Mucosa of rectum (tissue), 2 donors: ENCODE data around the gene DLAT.
"Not testable (repeated sequence)": the region's sequence is repeated elsewhere in the genome, so short reads cannot be mapped to it uniquely, and the experiment has no call there.

ENCODE experiments used
- H3K27ac ChIP-seq, 2 donors: one replicate each; pipeline ENCODE4 v1.7.0; 2013; ENCODE audit warnings: inconsistent platforms in 2 of 2, low read depth in 2 of 2, low read length in 2 of 2
- H3K27me3 ChIP-seq, 2 donors: one replicate each; pipeline ENCODE4 v1.7.0; 2013; ENCODE audit warnings: low read length in 2 of 2; ENCODE audit not compliant: control insufficient read depth in 2 of 2, insufficient read depth in 2 of 2
- H3K36me3 ChIP-seq, 2 donors: one replicate each; pipeline ENCODE4 v1.7.0; 2013; ENCODE audit warnings: low read length in 2 of 2; ENCODE audit not compliant: control insufficient read depth in 2 of 2, insufficient read depth in 2 of 2
- H3K4me1 ChIP-seq, 2 donors: one replicate each; pipeline ENCODE4 v1.7.0; 2013; ENCODE audit warnings: low read length in 2 of 2, mild to moderate bottlenecking in 1 of 2; ENCODE audit not compliant: control insufficient read depth in 2 of 2, insufficient read depth in 2 of 2
- H3K4me3 ChIP-seq, 2 donors: one replicate each; pipeline ENCODE4 v1.7.0; 2013; ENCODE audit warnings: low read length in 2 of 2
- H3K9ac ChIP-seq, 2 donors: one replicate each; pipeline ENCODE4 v1.7.0; 2013; ENCODE audit warnings: low read length in 2 of 2, low read depth in 1 of 2, mild to moderate bottlenecking in 1 of 2
- H3K9me3 ChIP-seq, 2 donors: one replicate each; pipeline ENCODE4 v1.7.0; 2013; ENCODE audit warnings: low read length in 2 of 2; ENCODE audit not compliant: control insufficient read depth in 2 of 2
- donor health status: healthy.
- donor health status: Normal muscosa, but diverticular disease.

The DLAT gene

GRCh38 chr11:112017538-112017937 is 7.7 kb upstream of the DLAT start:
- H3K27me3 ChIP-seq = no peaks in the 10 kb centered on the region
- H3K4me1 ChIP-seq = peaks cover 2 to 7% of the 10 kb centered on the region in 2 donors
- no peak overlapping the region for H3K9ac ChIP-seq
- no peak overlapping the region for H3K4me3 ChIP-seq
- no peaks in the 10 kb centered on the region for H3K9me3 ChIP-seq
- H3K27ac ChIP-seq = peak overlapping the region in 1 of 2 donors; percentile 10
- H3K36me3 ChIP-seq = peaks cover 14 to 22% of the 10 kb centered on the region in 2 donors

GRCh38 chr11:112019066-112019465 is 6.1 kb upstream of the DLAT start:
- Histone ChIP-seq H3K4me1 (peaks cover 3% of the 10 kb centered on the region in 2 donors), H3K27me3 (no peaks in the 10 kb centered on the region), H3K27ac (no peak overlapping the region), H3K9me3 (no peaks in the 10 kb centered on the region), H3K9ac (no peak overlapping the region), H3K36me3 (peaks cover 14 to 22% of the 10 kb centered on the region in 2 donors), H3K4me3 (no peak overlapping the region)

DNA sequence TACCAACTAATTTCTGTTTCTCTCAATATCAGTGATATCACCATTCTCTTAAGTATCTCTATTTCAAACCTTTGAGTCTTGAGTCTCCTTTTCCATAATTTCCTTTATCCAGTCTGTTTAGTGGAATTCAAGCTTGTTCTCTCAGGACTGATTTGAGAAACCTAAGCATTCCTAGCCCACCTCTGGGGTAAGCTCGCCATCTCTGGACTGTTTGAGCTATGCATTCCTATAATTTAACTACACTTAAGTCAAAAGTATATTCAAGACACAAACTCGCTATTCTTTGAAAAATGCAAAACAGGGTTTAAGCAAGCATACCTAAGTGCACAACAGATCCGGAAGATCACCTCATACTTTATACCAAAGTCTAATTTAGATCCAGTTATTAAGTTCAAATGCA is 2.1 kb upstream of the DLAT start:
- H3K36me3 ChIP-seq = peaks cover 14 to 15% of the 10 kb centered on the region in 2 donors
- H3K9ac ChIP-seq = no peak overlapping the region
- H3K27me3 ChIP-seq = no peaks in the 10 kb centered on the region
- no peaks in the 10 kb centered on the region for H3K9me3 ChIP-seq
- H3K27ac ChIP-seq = no peak overlapping the region
- H3K4me3 ChIP-seq = no peak overlapping the region
- peaks cover 4 to 8% of the 10 kb centered on the region in 2 donors for H3K4me1 ChIP-seq

GRCh38 chr11:112024178-112024772 is 933 bp upstream of the DLAT start:
- H3K4me1 ChIP-seq = peaks cover 4 to 8% of the 10 kb centered on the region in 2 donors
- H3K9me3 ChIP-seq = no peaks in the 10 kb centered on the region
- H3K9ac ChIP-seq = peak overlapping the region; percentile 85 to 96
- H3K27ac ChIP-seq = peak overlapping the region; percentile 93 to 96
- H3K27me3 ChIP-seq = no peaks in the 10 kb centered on the region
- peaks cover 20% of the 10 kb centered on the region in 2 donors for H3K36me3 ChIP-seq
- peak overlapping the region; percentile 88 to 97 for H3K4me3 ChIP-seq

- no peaks in the 10 kb centered on the region for H3K27me3 ChIP-seq
- H3K4me1 ChIP-seq = peaks cover 4 to 8% of the 10 kb centered on the region in 2 donors
- peak overlapping the region; percentile 88 to 97 for H3K4me3 ChIP-seq
- peak overlapping the region; percentile 85 to 96 for H3K9ac ChIP-seq
- H3K27ac ChIP-seq = peak overlapping the region; percentile 93 to 96
- H3K36me3 ChIP-seq = peaks cover 24 to 30% of the 10 kb centered on the region in 2 donors
- no peaks in the 10 kb centered on the region for H3K9me3 ChIP-seq
These were observed 499 bp downstream of the DLAT start for GRCh38 chr11:112025707-112026106.

DNA sequence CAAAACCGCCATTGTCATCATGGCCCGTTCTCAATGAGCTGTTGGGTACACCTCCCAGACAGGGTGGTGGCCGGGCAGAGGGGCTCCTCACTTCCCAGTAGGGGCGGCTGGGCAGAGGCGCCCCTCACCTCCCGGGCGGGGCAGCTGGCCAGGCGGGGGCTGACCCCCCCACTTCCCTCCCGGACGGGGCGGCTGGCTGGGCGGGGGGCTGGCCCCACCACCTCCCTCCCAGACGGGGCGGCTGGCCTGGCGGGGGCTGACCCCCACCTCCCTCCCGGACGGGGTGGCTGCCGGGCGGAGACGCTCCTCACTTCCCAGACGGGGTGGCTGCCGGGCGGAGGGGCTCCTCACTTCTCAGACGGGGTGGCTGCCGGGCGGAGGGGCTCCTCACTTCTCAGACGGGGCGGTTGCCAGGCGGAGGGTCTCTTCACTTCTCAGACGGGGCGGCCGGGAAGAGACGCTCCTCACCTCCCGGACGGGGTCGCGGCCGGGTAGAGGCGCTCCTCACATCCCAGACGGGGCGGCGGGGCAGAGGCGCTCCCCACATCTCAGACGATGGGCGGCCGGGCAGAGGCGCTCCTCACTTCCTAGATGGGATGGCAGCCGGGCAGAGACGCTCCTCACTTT is 1.7 kb downstream of the DLAT start:
- H3K27me3 ChIP-seq, H3K4me3 ChIP-seq, H3K27ac ChIP-seq, H3K4me1 ChIP-seq, H3K9me3 ChIP-seq, H3K9ac ChIP-seq: not testable (repeated sequence)
- H3K36me3 ChIP-seq = peaks cover 28 to 31% of the 10 kb centered on the region in 2 donors

DNA sequence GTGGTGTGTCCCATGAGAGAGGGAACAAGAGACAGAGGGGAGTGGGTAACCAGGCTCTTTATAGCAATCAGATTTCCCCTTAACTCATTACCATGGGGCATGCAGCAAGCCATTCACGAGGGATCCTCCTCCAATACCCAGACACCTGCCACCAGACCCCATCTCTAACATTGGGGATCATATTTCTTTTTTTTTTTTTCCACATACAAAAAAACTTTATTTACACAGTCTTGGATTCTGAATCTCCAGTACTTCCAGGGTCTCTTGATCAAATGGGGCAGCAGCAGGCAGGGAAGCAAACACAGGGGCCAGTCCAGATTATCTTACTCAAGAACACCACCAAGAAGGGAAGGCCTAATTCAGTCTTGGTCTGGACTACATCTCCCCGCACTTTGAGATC is 4.3 kb downstream of the DLAT start:
- no peak overlapping the region for H3K9ac ChIP-seq
- peaks cover 0 to 3% of the 10 kb centered on the region in 2 donors for H3K4me1 ChIP-seq
- H3K4me3 ChIP-seq = no peak overlapping the region
- no peak overlapping the region for H3K27ac ChIP-seq
- no peaks in the 10 kb centered on the region for H3K9me3 ChIP-seq
- peaks cover 37 to 45% of the 10 kb centered on the region in 2 donors for H3K36me3 ChIP-seq
- H3K27me3 ChIP-seq = no peaks in the 10 kb centered on the region

DNA sequence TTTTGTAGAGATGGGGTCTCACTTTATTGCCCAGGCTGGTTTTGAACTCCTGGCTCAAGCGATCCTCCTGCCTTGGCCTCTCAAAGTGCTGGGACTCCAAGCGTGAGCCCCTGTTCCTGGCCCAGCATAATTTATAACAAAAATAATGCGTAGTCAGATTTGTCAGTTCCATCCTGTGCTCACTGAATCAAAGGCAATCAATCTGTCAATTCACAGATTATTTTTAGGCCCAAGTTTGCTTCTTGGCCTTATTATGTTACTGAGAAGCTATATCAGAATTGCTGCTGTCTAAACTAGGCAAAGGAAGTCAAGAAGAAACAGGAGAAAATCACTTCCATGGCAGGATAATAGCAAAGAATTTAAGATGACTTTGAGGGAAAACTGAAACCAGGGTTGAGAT is 8.7 kb downstream of the DLAT start:
- no peak overlapping the region for H3K9ac ChIP-seq
- H3K36me3 ChIP-seq = peaks cover 49% of the 10 kb centered on the region in 2 donors
- H3K9me3 ChIP-seq = no peaks in the 10 kb centered on the region
- no peaks in the 10 kb centered on the region for H3K27me3 ChIP-seq
- H3K4me1 ChIP-seq = no peaks in the 10 kb centered on the region
- H3K4me3 ChIP-seq = no peak overlapping the region
- no peak overlapping the region for H3K27ac ChIP-seq

DNA sequence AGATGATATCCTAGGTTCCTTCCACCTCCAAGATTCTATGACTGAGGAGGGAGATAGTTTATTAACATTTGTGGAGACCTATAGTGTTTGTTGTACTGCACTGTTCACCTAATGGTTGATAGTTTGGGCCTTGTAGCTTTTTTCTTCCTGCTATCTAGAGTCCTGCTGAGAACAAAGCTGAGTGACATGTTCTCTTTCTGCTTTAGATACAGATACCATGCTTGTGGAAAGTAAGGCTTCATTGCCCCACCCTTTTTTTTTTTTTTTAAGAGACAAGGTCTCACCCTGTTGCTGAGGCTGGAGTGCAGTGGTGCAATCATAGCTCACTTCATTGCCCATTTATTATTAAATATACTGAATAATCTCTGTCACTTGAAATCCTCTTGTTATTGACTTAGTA is 12.3 kb downstream of the DLAT start:
- no peaks in the 10 kb centered on the region for H3K9me3 ChIP-seq
- no peak overlapping the region for H3K27ac ChIP-seq
- no peaks in the 10 kb centered on the region for H3K4me1 ChIP-seq
- no peak overlapping the region for H3K9ac ChIP-seq
- no peaks in the 10 kb centered on the region for H3K27me3 ChIP-seq
- H3K4me3 ChIP-seq = no peak overlapping the region
- H3K36me3 ChIP-seq = peaks cover 42 to 47% of the 10 kb centered on the region in 2 donors

DNA sequence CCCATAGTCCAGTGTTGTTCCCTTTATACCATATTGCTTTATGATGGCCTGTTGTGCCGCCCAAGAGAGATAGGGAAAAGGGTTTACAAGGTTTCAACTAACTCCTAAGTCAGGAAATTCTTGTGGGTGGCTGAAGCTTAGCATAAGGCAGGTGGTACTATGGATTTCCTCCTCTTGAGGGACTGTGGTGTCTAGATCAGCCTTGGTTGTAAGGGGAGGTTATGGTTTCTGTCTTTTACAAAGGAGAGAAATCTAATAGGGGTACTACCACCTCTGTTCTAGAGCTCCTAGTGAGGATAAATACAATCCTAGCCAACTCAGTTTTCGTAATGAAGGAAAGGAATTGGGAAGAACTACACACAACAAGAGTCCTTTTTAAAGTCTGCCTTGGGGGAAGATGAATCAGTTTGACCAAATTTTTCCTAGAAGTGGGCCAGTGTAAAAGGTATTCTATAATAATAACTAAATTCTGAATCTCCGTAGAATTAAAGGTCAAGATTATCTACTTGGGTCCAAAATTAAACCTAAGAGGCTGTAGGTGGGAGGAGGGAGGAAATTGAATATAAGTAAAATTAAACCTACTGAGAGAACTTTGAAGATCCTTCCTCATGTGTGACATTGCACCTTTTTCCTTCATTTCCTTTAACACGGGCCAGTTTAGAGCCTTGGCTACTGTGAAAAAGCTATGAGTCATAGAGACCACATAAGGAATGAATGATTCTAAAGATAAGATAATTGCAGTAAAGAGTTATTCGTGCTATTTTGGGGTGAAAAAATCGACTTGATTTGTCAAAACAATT is 17.2 kb downstream of the DLAT start:
- H3K4me3 ChIP-seq = no peak overlapping the region
- H3K27ac ChIP-seq = no peak overlapping the region
- H3K4me1 ChIP-seq = no peaks in the 10 kb centered on the region
- no peaks in the 10 kb centered on the region for H3K27me3 ChIP-seq
- no peaks in the 10 kb centered on the region for H3K9me3 ChIP-seq
- peaks cover 45 to 53% of the 10 kb centered on the region in 2 donors for H3K36me3 ChIP-seq
- no peak overlapping the region for H3K9ac ChIP-seq
